Measurements from ENCODE around the gene MAGI1.

GRCh38 chr3:66083096-66083678 is 44.5 kb upstream of the MAGI1 start:
- TF ChIP-seq POLR2AphosphoS5 (IDR thresholded peaks at IDR 0.05; ENCODE audit: low read depth, low read length) = no peak
- TF ChIP-seq POLR2A (IDR thresholded peaks at IDR 0.05; ENCODE audit: low read depth, low read length) = no peak
- TF ChIP-seq TAF1 (IDR thresholded peaks at IDR 0.05; ENCODE audit: borderline replicate concordance, low read depth, low read length) = no peak

Measured in GM12892 (cell line).